Caco-2 (cell line): ENCODE data around the gene GRIK4. TPM values are rescaled to one million over a fixed set of nuclear protein-coding genes. Genes with fewer than 3 reads are reported as not detected.

Experiments
- BruUV-seq: library from RNA; stranded (reverse); fragments of 400-500 nt; replicated peaks from 2 replicates; lab custom pipeline; 2021; lab: Mats Ljungman, UMichigan
- CTCF ChIA-PET: fragments of 300-600 bp; sonication (Branson Sonifier 250); formaldehyde crosslinking; loops from one replicate; lab custom pipeline; 2022; ENCODE audit warnings: antibody characterized with exemption; lab: Charles Lee
- POLR2A ChIA-PET: fragments of 300-600 bp; sonication (Branson Sonifier 250); formaldehyde crosslinking; loops from one replicate; lab custom pipeline; 2022; ENCODE audit warnings: antibody characterized with exemption; lab: Charles Lee
- DNase-seq, 2 experiments: peaks; one replicate each; pipeline versions ENCODE4 v3.0.0 to v3.0.0-alpha.2; 2020 to 2022
- H3K27me3 ChIP-seq: replicated peaks from 2 replicates; pipeline ENCODE4 v1.6.0; 2011; ENCODE audit warnings: low read length; ENCODE audit not compliant: control insufficient read depth, insufficient read depth
- H3K36me3 ChIP-seq: 2 replicates; pipeline ENCODE4 v1.5.1; 2011; ENCODE audit warnings: low read length; ENCODE audit not compliant: control insufficient read depth, insufficient read depth
- H3K4me1 ChIP-seq: fragments of 250-450 bp; sonication (Bioruptor Pico); 2 replicates; pipeline ENCODE4 v1.5.1; 2020; ENCODE audit warnings: mild to moderate bottlenecking
- H3K4me3 ChIP-seq: 2 replicates; pipeline ENCODE4 v1.5.1; 2011; ENCODE audit warnings: low read depth, mild to moderate bottlenecking, control low read depth, low read length
- H3K9me3 ChIP-seq: fragments of 250-450 bp; sonication (Bioruptor Pico); 2 replicates; pipeline ENCODE4 v1.5.1; 2020; ENCODE audit warnings: mild to moderate bottlenecking, moderate library complexity
- H3K27ac Mint-ChIP-seq: one replicate; pipeline ENCODE4 v1.8.0; 2022; ENCODE audit warnings: mixed read lengths; ENCODE audit not compliant: unreplicated experiment
- H3K27me3 Mint-ChIP-seq: one replicate; pipeline ENCODE4 v1.8.0; 2022; ENCODE audit warnings: mixed read lengths; ENCODE audit not compliant: insufficient read depth, unreplicated experiment
- H3K36me3 Mint-ChIP-seq: one replicate; pipeline ENCODE4 v1.8.0; 2022; ENCODE audit warnings: mild to moderate bottlenecking, mixed read lengths; ENCODE audit not compliant: insufficient read depth, unreplicated experiment
- H3K4me1 Mint-ChIP-seq: one replicate; pipeline ENCODE4 v1.8.0; 2022; ENCODE audit warnings: low read depth, mixed read lengths; ENCODE audit not compliant: unreplicated experiment
- H3K4me3 Mint-ChIP-seq: one replicate; pipeline ENCODE4 v1.8.0; 2022; ENCODE audit warnings: mild to moderate bottlenecking, moderate library complexity, mixed read lengths; ENCODE audit not compliant: unreplicated experiment
- H3K9me3 Mint-ChIP-seq: one replicate; pipeline ENCODE4 v1.8.0; 2022; ENCODE audit warnings: mixed read lengths; ENCODE audit not compliant: unreplicated experiment
- intact Hi-C: fragments of 100-400 bp; cut with micrococcal nuclease; formaldehyde crosslinking; loops from one replicate; pipeline ENCODE4 v1.10.0; 2022; ENCODE audit not compliant: unreplicated experiment
- total RNA-seq: library from RNA; stranded (reverse); gene quantifications from 2 replicates; pipeline ENCODE4 v1.2.3, GENCODE V29; 2022
- TF ChIP-seq, protein P1 (sequence below), 2 experiments: fragments of 200-600 bp in 1 of 2; IDR thresholded peaks; 1 replicate in 1 of 2; 2 replicates in 1 of 2; pipeline versions ENCODE4 v1.5.1 to v1.8.0; 2011 to 2022; ENCODE audit warnings: antibody characterized with exemption in 1 of 2, control low read depth in 1 of 2, inconsistent platforms in 1 of 2, low read depth in 1 of 2, low read length in 1 of 2, mild to moderate bottlenecking in 1 of 2, moderate library complexity in 1 of 2; ENCODE audit not compliant: insufficient read depth in 1 of 2, severe bottlenecking in 1 of 2, unreplicated experiment in 1 of 2

The GRIK4 gene
- total RNA-seq, 1 experiment from 2014 or later, result 2.0 TPM

GRCh38 chr11:120832481-120833238 lies 321.1 kb downstream of the GRIK4 start:
- Mint-ChIP-seq H3K9me3 (no peaks in the 10 kb centered on the region), H3K36me3 (no peaks in the 10 kb centered on the region), H3K27me3 (peaks cover 4% of the 10 kb centered on the region), H3K4me1 (no peaks in the 10 kb centered on the region), H3K4me3 (no peak overlapping the region), H3K27ac (no peak overlapping the region)
- Histone ChIP-seq H3K4me1 (no peaks in the 10 kb centered on the region), H3K4me3 (no peak overlapping the region), H3K27me3 (no peaks in the 10 kb centered on the region), H3K36me3 (no peaks in the 10 kb centered on the region), H3K9me3 (no peaks in the 10 kb centered on the region)
- intact Hi-C loops, result no loop called here
- CTCF ChIA-PET, result interaction anchor here (1.2 kb wide), 1 partner anchor 80 kb away, joined by 4 read pairs; no protein-coding TSS in a partner anchor
- POLR2A ChIA-PET, result no interaction called here
- no TSS peak for BruUV-seq
- TF ChIP-seq, protein P1, sequence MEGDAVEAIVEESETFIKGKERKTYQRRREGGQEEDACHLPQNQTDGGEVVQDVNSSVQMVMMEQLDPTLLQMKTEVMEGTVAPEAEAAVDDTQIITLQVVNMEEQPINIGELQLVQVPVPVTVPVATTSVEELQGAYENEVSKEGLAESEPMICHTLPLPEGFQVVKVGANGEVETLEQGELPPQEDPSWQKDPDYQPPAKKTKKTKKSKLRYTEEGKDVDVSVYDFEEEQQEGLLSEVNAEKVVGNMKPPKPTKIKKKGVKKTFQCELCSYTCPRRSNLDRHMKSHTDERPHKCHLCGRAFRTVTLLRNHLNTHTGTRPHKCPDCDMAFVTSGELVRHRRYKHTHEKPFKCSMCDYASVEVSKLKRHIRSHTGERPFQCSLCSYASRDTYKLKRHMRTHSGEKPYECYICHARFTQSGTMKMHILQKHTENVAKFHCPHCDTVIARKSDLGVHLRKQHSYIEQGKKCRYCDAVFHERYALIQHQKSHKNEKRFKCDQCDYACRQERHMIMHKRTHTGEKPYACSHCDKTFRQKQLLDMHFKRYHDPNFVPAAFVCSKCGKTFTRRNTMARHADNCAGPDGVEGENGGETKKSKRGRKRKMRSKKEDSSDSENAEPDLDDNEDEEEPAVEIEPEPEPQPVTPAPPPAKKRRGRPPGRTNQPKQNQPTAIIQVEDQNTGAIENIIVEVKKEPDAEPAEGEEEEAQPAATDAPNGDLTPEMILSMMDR (IDR thresholded peaks at IDR 0.05; ENCODE audit: insufficient read depth in 1 of 2, low read depth in 1 of 2, low read length in 1 of 2, severe bottlenecking in 1 of 2, unreplicated experiment in 1 of 2), result no peak
- no peak for DNase-seq

DNA sequence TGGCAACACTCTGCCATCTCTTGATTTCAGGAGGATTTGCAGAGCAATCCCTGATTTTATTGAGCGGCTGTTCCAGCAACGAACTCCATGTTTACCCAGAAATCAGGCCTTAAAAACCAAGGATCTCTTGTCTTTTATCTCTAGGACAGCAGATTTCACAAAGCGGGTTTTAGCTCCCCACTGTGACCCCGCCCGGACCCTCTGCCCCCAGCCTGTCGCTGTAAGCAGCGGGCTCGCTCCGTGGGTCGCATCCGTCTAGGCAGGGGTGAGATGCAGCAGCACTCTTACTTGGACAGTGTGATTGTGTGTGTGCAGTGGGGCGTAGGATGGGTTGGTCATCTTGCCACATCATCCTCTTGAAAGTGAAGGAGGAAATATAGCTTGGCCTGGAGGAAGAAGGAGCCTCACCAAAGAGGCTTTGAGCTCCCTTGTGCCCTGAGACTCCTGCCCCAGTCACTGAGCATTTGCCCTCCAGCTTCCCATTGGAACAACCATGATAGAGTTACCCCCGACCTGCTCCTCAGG lies 323.2 kb downstream of the GRIK4 start:
- Histone ChIP-seq H3K4me1 (no peaks in the 10 kb centered on the region), H3K27me3 (no peaks in the 10 kb centered on the region), H3K9me3 (no peaks in the 10 kb centered on the region), H3K36me3 (no peaks in the 10 kb centered on the region), H3K4me3 (no peak overlapping the region)
- intact Hi-C loops, result no loop called here
- H3K4me1 Mint-ChIP-seq, result peaks cover 6% of the 10 kb centered on the region
- BruUV-seq, result no TSS peak
- ChIA-PET CTCF (no interaction called here), POLR2A (no interaction called here)
- no peaks in the 10 kb centered on the region for H3K9me3 Mint-ChIP-seq
- H3K36me3 Mint-ChIP-seq, result no peaks in the 10 kb centered on the region
- H3K27ac Mint-ChIP-seq, result no peak overlapping the region
- no peak overlapping the region for H3K4me3 Mint-ChIP-seq
- DNase-seq, result no peak
- TF ChIP-seq, protein P1 (IDR thresholded peaks at IDR 0.05; ENCODE audit: insufficient read depth in 1 of 2, low read depth in 1 of 2, low read length in 1 of 2, severe bottlenecking in 1 of 2, unreplicated experiment in 1 of 2), result no peak
- no peaks in the 10 kb centered on the region for H3K27me3 Mint-ChIP-seq

GRCh38 chr11:120835601-120836228 lies 324.2 kb downstream of the GRIK4 start:
- peak in 1 of 2 experiments; percentile 17 for DNase-seq
- Mint-ChIP-seq H3K9me3 (no peaks in the 10 kb centered on the region), H3K4me1 (peaks cover 11% of the 10 kb centered on the region), H3K27ac (no peak overlapping the region), H3K27me3 (no peaks in the 10 kb centered on the region), H3K36me3 (no peaks in the 10 kb centered on the region), H3K4me3 (no peak overlapping the region)
- Histone ChIP-seq H3K4me3 (no peak overlapping the region), H3K9me3 (no peaks in the 10 kb centered on the region), H3K4me1 (no peaks in the 10 kb centered on the region), H3K27me3 (no peaks in the 10 kb centered on the region), H3K36me3 (no peaks in the 10 kb centered on the region)
- TF ChIP-seq, protein P1 (IDR thresholded peaks at IDR 0.05; ENCODE audit: insufficient read depth in 1 of 2, low read depth in 1 of 2, low read length in 1 of 2, severe bottlenecking in 1 of 2, unreplicated experiment in 1 of 2), result no peak
- ChIA-PET CTCF (no interaction called here), POLR2A (no interaction called here)
- intact Hi-C loops, result no loop called here
- no TSS peak for BruUV-seq
